ENCODE data around the gene GOLM1. TPM values are rescaled to one million over a fixed set of nuclear protein-coding genes. Genes with fewer than 3 reads are reported as not detected.
A peak's percentile ranks its signal among the peaks of the same experiment; 100 is the strongest.
"Not testable (repeated sequence)": the region's sequence is repeated elsewhere in the genome, so short reads cannot be mapped to it uniquely, and the experiment has no call there.

Gene GOLM1
- total RNA-seq, 1 donor from 2014 or later: 177 TPM

DNA sequence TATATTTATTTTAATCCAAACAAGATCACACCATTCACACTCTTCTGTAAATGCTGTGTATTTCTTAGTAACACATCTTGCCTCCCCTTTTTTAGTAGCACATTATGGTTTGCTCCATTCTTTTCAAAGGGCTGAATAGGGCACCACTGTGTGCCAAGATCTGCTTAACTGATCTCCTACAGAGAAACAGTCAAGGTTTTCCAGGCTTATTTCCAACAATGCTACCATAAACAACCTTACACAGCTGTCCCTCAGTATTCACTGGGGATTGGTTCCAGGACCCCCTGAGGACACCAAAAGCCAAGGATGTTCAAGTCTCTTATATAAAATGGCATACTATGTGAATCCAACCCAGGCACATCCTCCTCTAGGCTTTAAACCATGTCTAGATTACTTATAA is 16.5 kb downstream of the GOLM1 start:
- DNase-seq (ENCODE audit: low read depth): no peak

GRCh38 chr9:86079865-86080469 is 19.4 kb downstream of the GOLM1 start:
- DNase-seq (ENCODE audit: low read depth): no peak

DNA sequence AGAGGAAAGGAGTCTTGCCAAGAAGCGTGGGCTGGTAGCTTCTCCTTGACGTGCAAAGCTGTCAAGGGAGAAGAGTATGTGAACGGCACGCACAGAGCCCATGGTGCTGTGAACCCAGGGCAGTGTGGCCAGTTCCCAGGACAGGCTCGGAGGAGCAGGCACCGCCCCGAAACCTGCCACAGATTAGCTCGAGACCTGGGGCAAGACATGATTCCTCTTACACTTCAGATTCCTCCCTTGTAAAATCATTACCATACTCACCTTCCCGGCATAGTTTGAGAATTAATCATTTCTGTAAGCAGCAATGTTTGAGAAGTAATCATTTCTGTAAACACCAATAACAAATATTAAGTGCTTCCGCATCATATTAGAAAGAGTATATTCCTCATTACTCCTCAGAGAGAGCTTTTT is 19.9 kb downstream of the GOLM1 start:
- DNase-seq (ENCODE audit: low read depth): peak; percentile 87

- no peak for DNase-seq (ENCODE audit: low read depth)
Observed at GRCh38 chr9:86078731-86079130, 20.6 kb downstream of the GOLM1 start.

DNA sequence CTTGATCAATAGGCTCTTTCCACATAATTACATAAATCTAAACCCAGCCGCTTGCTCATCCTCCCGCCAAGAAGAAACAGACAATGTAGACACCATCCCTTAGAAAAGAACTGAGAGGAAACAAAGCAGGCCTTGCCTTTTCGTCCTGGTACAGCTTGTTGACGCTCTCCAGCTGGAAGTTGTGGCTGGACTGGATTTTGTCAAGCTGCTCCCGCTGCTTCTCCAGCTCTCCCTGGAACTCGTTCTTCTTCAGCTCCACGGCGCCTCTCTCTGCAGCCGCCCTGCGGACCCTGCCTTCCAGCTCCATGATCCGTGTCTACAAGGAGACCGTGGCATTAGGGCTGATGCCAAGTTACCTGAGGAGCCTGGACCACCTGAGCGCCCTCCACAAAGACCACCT is 22.1 kb downstream of the GOLM1 start:
- no peak for DNase-seq (ENCODE audit: low read depth)

DNA sequence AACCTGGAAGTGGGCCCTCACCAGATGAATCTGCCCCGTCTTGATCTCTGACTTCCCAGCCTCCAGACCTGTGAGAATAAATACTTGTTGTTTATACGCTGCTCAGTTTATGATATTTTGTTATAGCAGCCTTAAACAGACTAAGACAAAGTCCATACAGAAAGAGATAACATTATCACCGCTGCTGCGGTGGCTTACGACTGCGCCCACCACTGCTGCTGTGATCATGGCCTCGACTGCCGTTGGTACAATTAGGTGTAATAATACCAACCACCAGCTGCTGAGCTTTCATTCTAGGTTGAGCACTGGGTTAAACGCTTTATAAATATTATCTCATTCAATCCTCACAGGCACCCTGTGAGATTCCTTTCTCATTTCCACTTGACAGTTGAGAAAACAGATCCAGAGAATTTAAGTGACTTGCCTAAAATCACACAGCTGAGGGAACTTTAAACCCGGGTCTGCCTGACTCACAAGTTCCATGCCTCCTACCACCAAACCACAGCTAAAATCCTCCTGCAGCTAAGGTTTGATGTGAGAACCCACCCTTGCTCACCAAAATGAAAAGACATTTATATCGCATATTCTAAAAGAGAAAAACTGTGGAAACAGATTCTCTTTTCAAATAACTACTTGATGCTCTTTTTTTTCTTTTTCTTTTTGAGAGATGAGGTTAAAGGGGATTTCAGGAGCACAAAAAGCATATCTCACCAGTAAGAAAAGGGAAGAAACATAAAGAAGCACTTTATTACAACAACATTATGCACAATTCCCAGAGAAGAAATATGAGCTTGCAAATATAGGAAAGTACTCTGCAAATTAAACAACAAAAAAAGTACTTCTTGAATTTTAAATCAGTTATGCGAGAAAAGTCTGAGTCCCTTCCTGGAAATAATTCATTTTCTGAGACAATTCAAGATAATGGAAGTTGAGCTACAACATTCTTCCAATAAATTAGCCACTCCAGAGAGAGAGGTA is 23.9 kb downstream of the GOLM1 start:
- no peak for DNase-seq (ENCODE audit: low read depth)

DNA sequence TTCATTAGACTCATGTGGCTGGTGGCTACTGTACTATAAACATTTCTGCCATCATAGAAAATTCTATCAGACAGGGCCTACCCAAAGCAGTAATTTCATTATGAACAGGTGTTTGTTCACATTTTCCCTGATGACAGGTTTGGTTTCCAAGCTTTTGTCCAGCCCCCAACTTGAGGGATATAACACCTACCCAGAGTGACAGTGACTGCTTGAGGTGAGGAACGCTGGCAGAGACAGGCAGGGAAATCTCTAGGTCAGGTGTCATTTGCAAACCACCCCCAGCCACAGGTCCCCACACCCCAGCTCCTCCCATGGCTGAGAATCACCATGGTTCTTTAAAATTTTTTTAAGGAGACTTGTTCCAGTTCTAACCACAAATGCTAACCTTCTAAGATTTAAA is 25.5 kb downstream of the GOLM1 start:
- DNase-seq (ENCODE audit: low read depth): no peak

DNA sequence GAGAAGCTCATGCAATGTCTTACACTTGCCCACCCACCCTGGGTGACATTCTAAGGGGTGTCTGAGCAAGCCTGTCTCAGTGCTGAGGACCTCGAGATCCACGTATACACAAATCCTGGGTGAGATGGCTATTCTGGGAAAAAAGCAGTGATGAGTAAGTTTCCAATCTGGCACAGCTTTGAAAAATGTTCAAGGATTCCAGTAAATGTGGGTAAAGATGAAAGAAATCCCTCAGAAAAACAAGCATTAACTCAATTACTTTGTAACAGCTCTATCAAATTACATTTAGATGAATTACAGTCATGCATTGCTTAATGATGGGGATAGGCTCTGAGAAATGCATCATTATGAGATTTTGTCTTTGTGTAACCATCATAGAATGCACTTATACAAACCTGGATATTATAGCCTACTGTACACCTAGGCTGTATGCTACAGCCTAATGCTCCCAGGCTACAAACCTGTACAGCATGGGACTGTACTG is 26.9 kb downstream of the GOLM1 start:
- no peak for DNase-seq (ENCODE audit: low read depth)

GRCh38 chr9:86069206-86069869 is 30.0 kb downstream of the GOLM1 start:
- no peak for DNase-seq (ENCODE audit: low read depth)

GRCh38 chr9:86064220-86064619 is 35.1 kb downstream of the GOLM1 start:
- peak; percentile 28 for DNase-seq (ENCODE audit: low read depth)

- peak; percentile 71 for DNase-seq (ENCODE audit: low read depth)
Observed at GRCh38 chr9:86062845-86063693, 36.3 kb downstream of the GOLM1 start.

DNA sequence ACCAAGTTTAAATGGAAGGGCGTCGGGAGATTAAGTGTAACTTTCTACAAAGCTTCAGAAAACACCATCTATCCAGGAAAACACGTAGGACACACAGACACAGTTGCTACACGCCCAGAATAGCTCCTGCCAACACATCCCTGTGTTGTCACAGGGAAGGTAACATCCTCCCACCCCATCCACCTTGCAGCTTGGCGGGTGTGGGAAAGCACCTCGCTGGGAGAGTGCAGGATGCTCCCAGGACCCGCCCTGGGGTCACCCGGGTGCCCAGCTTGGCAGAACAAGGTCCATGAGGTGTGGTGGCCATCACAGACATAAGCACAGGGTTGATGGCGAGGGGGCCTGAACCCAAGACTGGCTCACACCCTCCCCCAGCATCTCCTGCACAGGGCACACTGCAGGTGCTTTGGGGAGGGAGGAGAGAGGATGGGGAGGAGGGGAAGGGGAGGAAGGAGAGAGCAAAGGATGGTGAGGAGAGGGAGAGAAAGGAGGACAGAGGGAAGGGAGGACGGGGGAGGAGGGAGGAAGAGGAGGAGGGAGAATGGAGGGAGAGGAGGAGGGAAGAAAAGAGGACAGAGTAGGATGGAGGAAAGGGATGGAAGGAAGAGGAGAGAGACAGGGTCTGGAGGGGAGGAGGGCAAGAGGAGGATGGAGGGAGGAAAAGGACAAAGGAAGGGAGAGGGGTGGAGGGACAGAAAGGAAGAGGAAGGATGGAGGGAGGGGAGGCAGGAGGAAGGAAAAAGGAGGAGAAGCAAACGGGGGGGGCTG is 37.2 kb downstream of the GOLM1 start:
- no peak for DNase-seq (ENCODE audit: low read depth)

- no peak for DNase-seq (ENCODE audit: low read depth)
Observed at GRCh38 chr9:86057491-86057890, 41.9 kb downstream of the GOLM1 start.

DNA sequence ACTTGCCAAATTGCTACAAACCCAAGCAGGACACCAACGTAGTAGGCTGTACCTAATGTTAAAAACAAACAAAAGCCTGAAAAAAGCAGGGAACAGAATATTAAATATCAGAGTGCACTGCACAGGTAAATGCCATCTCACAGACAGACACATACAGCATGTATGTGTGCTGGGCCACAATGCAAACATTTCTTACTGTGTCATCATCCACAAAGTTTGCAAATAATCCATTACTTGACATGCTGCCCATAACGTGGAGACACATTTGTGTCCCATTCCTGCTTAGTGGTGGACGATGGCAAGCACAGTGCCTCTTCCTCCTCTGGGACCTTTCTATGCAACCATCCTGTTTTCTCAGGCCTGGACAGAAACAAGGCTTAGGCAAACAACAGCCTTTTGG is 44.7 kb downstream of the GOLM1 start:
- DNase-seq (ENCODE audit: low read depth): no peak

DNA sequence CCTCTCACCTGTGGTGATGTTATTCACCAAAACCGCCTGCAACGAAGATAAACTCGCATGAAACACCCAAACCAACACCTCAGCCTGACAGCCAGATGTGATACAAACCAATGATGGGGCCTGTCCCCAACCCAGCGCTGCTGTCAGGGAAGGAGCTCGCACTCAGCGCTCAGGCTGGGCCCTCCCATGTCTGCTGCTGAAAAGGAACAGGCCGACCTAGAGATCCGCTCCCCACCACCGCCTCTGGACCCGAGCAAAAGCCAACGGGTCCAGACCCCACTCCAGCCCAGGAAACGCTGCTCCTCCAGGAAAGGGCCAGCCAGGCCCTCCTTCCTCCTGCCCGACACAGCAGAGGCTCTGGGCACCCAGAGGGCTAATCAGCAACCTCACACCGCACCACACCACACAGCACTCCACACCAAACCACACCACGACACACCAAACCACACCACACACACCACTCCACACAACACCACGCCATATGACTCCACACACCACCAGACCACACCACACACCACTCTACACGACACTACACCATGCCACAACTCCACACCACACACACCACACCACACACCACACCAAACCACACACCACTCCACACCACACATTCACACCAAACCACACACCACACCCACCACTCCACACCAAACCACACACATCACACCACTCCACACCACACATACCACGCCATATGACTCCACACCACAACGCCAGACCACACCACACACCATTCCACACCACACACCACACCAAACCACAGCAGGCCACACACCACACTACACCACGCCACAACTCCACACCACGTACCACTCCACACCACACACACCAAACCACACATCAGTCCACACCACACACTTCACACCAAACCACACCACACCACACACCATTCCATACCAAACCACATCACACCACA is 46.5 kb downstream of the GOLM1 start:
- no peak for DNase-seq (ENCODE audit: low read depth)

- DNase-seq (ENCODE audit: low read depth): not testable (repeated sequence)
Observed at GRCh38 chr9:86048018-86048742, 51.2 kb downstream of the GOLM1 start.

GRCh38 chr9:86047361-86047760 is 52.0 kb downstream of the GOLM1 start:
- no peak for DNase-seq (ENCODE audit: low read depth)

DNA sequence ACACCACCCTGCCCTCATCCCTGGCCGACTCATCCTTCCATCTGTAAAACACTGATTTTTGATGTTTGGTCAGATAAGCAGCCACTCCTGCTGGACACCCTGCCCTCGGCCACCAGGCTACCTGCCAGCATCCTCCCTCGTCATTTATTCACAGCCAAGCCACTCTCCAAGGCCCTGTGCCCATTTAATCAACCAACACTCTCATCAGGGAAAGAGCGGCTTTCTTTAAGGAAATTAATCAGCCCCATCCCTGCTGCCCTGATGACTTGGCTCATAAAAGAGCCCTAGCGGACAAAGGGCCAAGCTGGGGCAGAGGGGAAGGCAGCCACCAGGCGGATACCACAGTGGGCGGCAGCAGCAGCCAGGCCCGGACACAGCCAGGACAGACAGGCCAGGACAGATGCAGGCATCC is 52.4 kb downstream of the GOLM1 start:
- DNase-seq (ENCODE audit: low read depth): no peak

DNA sequence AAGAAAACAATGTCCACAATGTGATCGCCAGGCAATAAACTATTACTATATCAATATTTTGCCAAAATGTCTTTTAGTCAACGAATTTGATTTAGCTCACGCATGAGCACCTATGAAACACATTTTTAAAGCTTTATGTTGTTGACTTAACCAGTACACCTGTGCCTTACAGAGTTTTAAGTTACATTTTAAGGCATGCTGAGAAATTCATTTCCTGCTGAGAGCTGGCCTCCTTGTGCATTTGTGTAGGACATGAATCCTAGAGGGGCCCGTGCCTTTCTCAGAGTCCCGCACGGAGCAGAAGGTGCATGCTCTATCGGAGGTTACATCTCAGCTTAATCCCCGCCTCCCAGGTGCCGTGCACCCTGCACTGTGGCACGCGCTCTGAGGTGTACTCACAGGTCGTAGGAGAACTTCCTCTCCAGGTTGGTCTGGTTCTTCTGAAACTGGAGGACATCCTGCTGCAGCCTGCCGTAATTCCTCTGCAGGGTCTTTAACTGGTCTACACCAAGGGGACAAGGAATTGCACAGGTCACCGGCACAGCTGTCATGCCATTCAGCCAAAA is 53.2 kb downstream of the GOLM1 start:
- no peak for DNase-seq (ENCODE audit: low read depth)
